Measurements from ENCODE around the gene SLCO4A1.
"Not testable (repeated sequence)": the region's sequence is repeated elsewhere in the genome, so short reads cannot be mapped to it uniquely, and the experiment has no call there.

The SLCO4A1 gene

GRCh38 chr20:62675877-62676260, 33.6 kb downstream of the SLCO4A1 start:
- no peaks in the 10 kb centered on the region for H3K4me1 ChIP-seq (ENCODE audit: control insufficient read depth in 1 of 2, insufficient read depth in 2 of 2, low read length in 2 of 2)
- no peak overlapping the region for H3K27ac ChIP-seq (ENCODE audit: low read depth, low read length)
- peaks cover 2 to 10% of the 10 kb centered on the region in 2 donors for H3K9me3 ChIP-seq (ENCODE audit: control insufficient read depth in 1 of 2, low read length in 2 of 2)
- no peak overlapping the region for H3K4me3 ChIP-seq (ENCODE audit: low read depth in 1 of 2, low read length in 2 of 2)
- H3K9ac ChIP-seq (ENCODE audit: low read depth in 1 of 2, low read length in 2 of 2): no peak overlapping the region
- no peaks in the 10 kb centered on the region for H3K36me3 ChIP-seq (ENCODE audit: control insufficient read depth in 1 of 2, insufficient read depth in 2 of 2, low read length in 2 of 2)
- no peaks in the 10 kb centered on the region for H3K27me3 ChIP-seq (ENCODE audit: control insufficient read depth in 1 of 2, insufficient read depth in 2 of 2, low read length in 2 of 2)

- Histone ChIP-seq H3K27me3 (ENCODE audit: control insufficient read depth in 1 of 2, insufficient read depth in 2 of 2, low read length in 2 of 2) (no peaks in the 10 kb centered on the region), H3K27ac (ENCODE audit: low read depth, low read length) (no peak overlapping the region), H3K9ac (ENCODE audit: low read depth in 1 of 2, low read length in 2 of 2) (no peak overlapping the region)
Observed at GRCh38 chr20:62676976-62677375, 34.7 kb downstream of the SLCO4A1 start.

GRCh38 chr20:62677678-62678077, 35.4 kb downstream of the SLCO4A1 start:
- Histone ChIP-seq H3K9ac (ENCODE audit: low read depth in 1 of 2, low read length in 2 of 2) (no peak overlapping the region), H3K27me3 (ENCODE audit: control insufficient read depth in 1 of 2, insufficient read depth in 2 of 2, low read length in 2 of 2) (peaks cover 0 to 1% of the 10 kb centered on the region in 2 donors)

More at GRCh38 chr20:62676976-62677375, 34.7 kb downstream of the SLCO4A1 start:
- Histone ChIP-seq H3K36me3 (ENCODE audit: control insufficient read depth in 1 of 2, insufficient read depth in 2 of 2, low read length in 2 of 2) (no peaks in the 10 kb centered on the region), H3K4me1 (ENCODE audit: control insufficient read depth in 1 of 2, insufficient read depth in 2 of 2, low read length in 2 of 2) (no peaks in the 10 kb centered on the region), H3K9me3 (ENCODE audit: control insufficient read depth in 1 of 2, low read length in 2 of 2) (peaks cover 2 to 10% of the 10 kb centered on the region in 2 donors), H3K4me3 (ENCODE audit: low read depth in 1 of 2, low read length in 2 of 2) (no peak overlapping the region)

GRCh38 chr20:62678553-62678952, 36.2 kb downstream of the SLCO4A1 start:
- Histone ChIP-seq H3K4me1 (ENCODE audit: control insufficient read depth in 1 of 2, insufficient read depth in 2 of 2, low read length in 2 of 2) (no peaks in the 10 kb centered on the region), H3K27me3 (ENCODE audit: control insufficient read depth in 1 of 2, insufficient read depth in 2 of 2, low read length in 2 of 2) (peaks cover 0 to 2% of the 10 kb centered on the region in 2 donors)

More at GRCh38 chr20:62677678-62678077, 35.4 kb downstream of the SLCO4A1 start:
- H3K27ac ChIP-seq (ENCODE audit: low read depth, low read length): no peak overlapping the region
- H3K9me3 ChIP-seq (ENCODE audit: control insufficient read depth in 1 of 2, low read length in 2 of 2): peaks cover 2 to 10% of the 10 kb centered on the region in 2 donors
- no peak overlapping the region for H3K4me3 ChIP-seq (ENCODE audit: low read depth in 1 of 2, low read length in 2 of 2)
- no peaks in the 10 kb centered on the region for H3K4me1 ChIP-seq (ENCODE audit: control insufficient read depth in 1 of 2, insufficient read depth in 2 of 2, low read length in 2 of 2)
- no peaks in the 10 kb centered on the region for H3K36me3 ChIP-seq (ENCODE audit: control insufficient read depth in 1 of 2, insufficient read depth in 2 of 2, low read length in 2 of 2)

GRCh38 chr20:62679978-62680589, 37.8 kb downstream of the SLCO4A1 start:
- H3K4me1 ChIP-seq (ENCODE audit: control insufficient read depth in 1 of 2, insufficient read depth in 2 of 2, low read length in 2 of 2): no peaks in the 10 kb centered on the region
- no peak overlapping the region for H3K27ac ChIP-seq (ENCODE audit: low read depth, low read length)
- H3K27me3 ChIP-seq (ENCODE audit: control insufficient read depth in 1 of 2, insufficient read depth in 2 of 2, low read length in 2 of 2): peaks cover 0 to 2% of the 10 kb centered on the region in 2 donors
- H3K4me3 ChIP-seq (ENCODE audit: low read depth in 1 of 2, low read length in 2 of 2): no peak overlapping the region
- H3K9me3 ChIP-seq (ENCODE audit: control insufficient read depth in 1 of 2, low read length in 2 of 2): peaks cover 2 to 10% of the 10 kb centered on the region in 2 donors
- no peaks in the 10 kb centered on the region for H3K36me3 ChIP-seq (ENCODE audit: control insufficient read depth in 1 of 2, insufficient read depth in 2 of 2, low read length in 2 of 2)
- H3K9ac ChIP-seq (ENCODE audit: low read depth in 1 of 2, low read length in 2 of 2): no peak overlapping the region

More at GRCh38 chr20:62678553-62678952, 36.2 kb downstream of the SLCO4A1 start:
- no peak overlapping the region for H3K9ac ChIP-seq (ENCODE audit: low read depth in 1 of 2, low read length in 2 of 2)
- H3K27ac ChIP-seq (ENCODE audit: low read depth, low read length): no peak overlapping the region
- H3K36me3 ChIP-seq (ENCODE audit: control insufficient read depth in 1 of 2, insufficient read depth in 2 of 2, low read length in 2 of 2): no peaks in the 10 kb centered on the region
- peaks cover 2 to 10% of the 10 kb centered on the region in 2 donors for H3K9me3 ChIP-seq (ENCODE audit: control insufficient read depth in 1 of 2, low read length in 2 of 2)
- H3K4me3 ChIP-seq (ENCODE audit: low read depth in 1 of 2, low read length in 2 of 2): no peak overlapping the region

GRCh38 chr20:62682912-62683517, 40.7 kb downstream of the SLCO4A1 start:
- no peak overlapping the region for H3K9ac ChIP-seq (ENCODE audit: low read depth in 1 of 2, low read length in 2 of 2)
- no peak overlapping the region for H3K27ac ChIP-seq (ENCODE audit: low read depth, low read length)
- peaks cover 0 to 7% of the 10 kb centered on the region in 2 donors for H3K27me3 ChIP-seq (ENCODE audit: control insufficient read depth in 1 of 2, insufficient read depth in 2 of 2, low read length in 2 of 2)
- H3K4me3 ChIP-seq (ENCODE audit: low read depth in 1 of 2, low read length in 2 of 2): no peak overlapping the region
- H3K4me1 ChIP-seq (ENCODE audit: control insufficient read depth in 1 of 2, insufficient read depth in 2 of 2, low read length in 2 of 2): peaks cover 5 to 10% of the 10 kb centered on the region in 2 donors
- H3K9me3 ChIP-seq (ENCODE audit: control insufficient read depth in 1 of 2, low read length in 2 of 2): peaks cover 2 to 10% of the 10 kb centered on the region in 2 donors
- no peaks in the 10 kb centered on the region for H3K36me3 ChIP-seq (ENCODE audit: control insufficient read depth in 1 of 2, insufficient read depth in 2 of 2, low read length in 2 of 2)

- H3K4me1 ChIP-seq (ENCODE audit: control insufficient read depth in 1 of 2, insufficient read depth in 2 of 2, low read length in 2 of 2); H3K9ac ChIP-seq (ENCODE audit: low read depth in 1 of 2, low read length in 2 of 2); H3K27ac ChIP-seq (ENCODE audit: low read depth, low read length); H3K4me3 ChIP-seq (ENCODE audit: low read depth in 1 of 2, low read length in 2 of 2); H3K9me3 ChIP-seq (ENCODE audit: control insufficient read depth in 1 of 2, low read length in 2 of 2); H3K36me3 ChIP-seq (ENCODE audit: control insufficient read depth in 1 of 2, insufficient read depth in 2 of 2, low read length in 2 of 2); H3K27me3 ChIP-seq (ENCODE audit: control insufficient read depth in 1 of 2, insufficient read depth in 2 of 2, low read length in 2 of 2): not testable (repeated sequence)
Observed at GRCh38 chr20:62683660-62684322, 41.5 kb downstream of the SLCO4A1 start.

GRCh38 chr20:62684981-62685380, 42.7 kb downstream of the SLCO4A1 start:
- peaks cover 0 to 7% of the 10 kb centered on the region in 2 donors for H3K27me3 ChIP-seq (ENCODE audit: control insufficient read depth in 1 of 2, insufficient read depth in 2 of 2, low read length in 2 of 2)
- H3K4me1 ChIP-seq (ENCODE audit: control insufficient read depth in 1 of 2, insufficient read depth in 2 of 2, low read length in 2 of 2): peaks cover 5 to 10% of the 10 kb centered on the region in 2 donors
- H3K9ac ChIP-seq (ENCODE audit: low read depth in 1 of 2, low read length in 2 of 2): no peak overlapping the region
- H3K9me3 ChIP-seq (ENCODE audit: control insufficient read depth in 1 of 2, low read length in 2 of 2): peaks cover 2 to 7% of the 10 kb centered on the region in 2 donors
- H3K4me3 ChIP-seq (ENCODE audit: low read depth in 1 of 2, low read length in 2 of 2): no peak overlapping the region
- H3K27ac ChIP-seq (ENCODE audit: low read depth, low read length): no peak overlapping the region
- no peaks in the 10 kb centered on the region for H3K36me3 ChIP-seq (ENCODE audit: control insufficient read depth in 1 of 2, insufficient read depth in 2 of 2, low read length in 2 of 2)

GRCh38 chr20:62685781-62686555, 43.7 kb downstream of the SLCO4A1 start:
- H3K9me3 ChIP-seq (ENCODE audit: control insufficient read depth in 1 of 2, low read length in 2 of 2): no peaks in the 10 kb centered on the region

More at GRCh38 chr20:62685781-62686555, 43.7 kb downstream of the SLCO4A1 start:
- Histone ChIP-seq H3K9ac (ENCODE audit: low read depth in 1 of 2, low read length in 2 of 2) (peak overlapping the region in 1 of 2 donors; percentile 32), H3K36me3 (ENCODE audit: control insufficient read depth in 1 of 2, insufficient read depth in 2 of 2, low read length in 2 of 2) (no peaks in the 10 kb centered on the region), H3K4me1 (ENCODE audit: control insufficient read depth in 1 of 2, insufficient read depth in 2 of 2, low read length in 2 of 2) (peaks cover 5 to 10% of the 10 kb centered on the region in 2 donors), H3K27me3 (ENCODE audit: control insufficient read depth in 1 of 2, insufficient read depth in 2 of 2, low read length in 2 of 2) (peaks cover 0 to 7% of the 10 kb centered on the region in 2 donors), H3K27ac (ENCODE audit: low read depth, low read length) (no peak overlapping the region), H3K4me3 (ENCODE audit: low read depth in 1 of 2, low read length in 2 of 2) (no peak overlapping the region)

All from duodenal mucosa (tissue), 2 donors.